ENCODE data around the gene CACNA1H.

DNA sequence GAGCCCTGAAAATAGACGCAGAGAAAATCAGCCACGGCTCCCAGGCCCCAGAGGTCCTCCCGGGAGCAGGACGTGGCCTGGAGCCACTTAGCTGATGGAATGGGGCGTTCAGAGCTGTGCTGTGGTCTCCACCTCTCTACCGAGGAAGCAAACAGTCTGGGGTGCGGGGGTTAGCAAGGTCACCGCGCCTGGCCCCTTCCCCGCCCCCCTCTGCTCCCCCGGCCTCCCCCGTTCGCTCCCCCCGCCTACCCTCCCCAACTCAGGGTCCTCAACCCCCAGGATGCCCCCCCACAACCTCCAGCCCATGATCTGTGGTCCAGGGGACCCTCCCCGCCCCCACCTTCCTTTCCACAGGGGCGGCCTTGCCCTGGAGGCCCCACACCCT is 36.2 kb upstream of the CACNA1H start:
- TF ChIP-seq CTCF (IDR thresholded peaks at IDR 0.05), result no peak
- TF ChIP-seq EP300 (IDR thresholded peaks at IDR 0.05), result no peak
- no peak for TF ChIP-seq POLR2A (IDR thresholded peaks at IDR 0.05)
- no peak for TF ChIP-seq POLR2AphosphoS5 (IDR thresholded peaks at IDR 0.05)
